HG03135 (cell line): ENCODE data around the gene GEN1.
A peak's percentile ranks its signal among the peaks of the same experiment; 100 is the strongest.

Source experiments
- ATAC-seq: cut with Tn5 transposase; IDR thresholded peaks from one replicate; pipeline ENCODE4 v1.9.1; 2021; ENCODE audit warnings: mild to moderate bottlenecking, moderate library complexity; ENCODE audit not compliant: unreplicated experiment

Gene GEN1

GRCh38 chr2:17752246-17752645, 1.7 kb upstream of the GEN1 start:
- no peak for ATAC-seq

GRCh38 chr2:17752892-17753802, 791 bp upstream of the GEN1 start:
- peak; percentile 37 for ATAC-seq

- no peak for ATAC-seq
Observed at GRCh38 chr2:17754773-17755425, 961 bp downstream of the GEN1 start.

GRCh38 chr2:17756668-17757067, 2.7 kb downstream of the GEN1 start:
- ATAC-seq: no peak

- ATAC-seq: no peak
Observed at GRCh38 chr2:17757321-17757720, 3.4 kb downstream of the GEN1 start.

- no peak for ATAC-seq
Observed at GRCh38 chr2:17758118-17758517, 4.2 kb downstream of the GEN1 start.

GRCh38 chr2:17759805-17760204, 5.9 kb downstream of the GEN1 start:
- ATAC-seq: no peak

- ATAC-seq: no peak
Observed at GRCh38 chr2:17762451-17762850, 8.5 kb downstream of the GEN1 start.

GRCh38 chr2:17763641-17764333, 9.8 kb downstream of the GEN1 start:
- ATAC-seq: no peak

- no peak for ATAC-seq
Observed at GRCh38 chr2:17765398-17765797, 11.5 kb downstream of the GEN1 start.

- ATAC-seq: no peak
Observed at GRCh38 chr2:17768894-17769293, 15.0 kb downstream of the GEN1 start.

- ATAC-seq: no peak
Observed at GRCh38 chr2:17771956-17772355, 18.0 kb downstream of the GEN1 start.

GRCh38 chr2:17772532-17772931, 18.6 kb downstream of the GEN1 start:
- ATAC-seq: no peak

- ATAC-seq: no peak
Observed at GRCh38 chr2:17780546-17780945, 26.6 kb downstream of the GEN1 start.

- ATAC-seq: no peak
Observed at GRCh38 chr2:17781482-17781881, 27.5 kb downstream of the GEN1 start.

- no peak for ATAC-seq
Observed at GRCh38 chr2:17786727-17787126, 32.8 kb downstream of the GEN1 start.

- ATAC-seq: no peak
Observed at GRCh38 chr2:17788773-17789172, 34.8 kb downstream of the GEN1 start.

- no peak for ATAC-seq
Observed at GRCh38 chr2:17790536-17790935, 36.6 kb downstream of the GEN1 start.

GRCh38 chr2:17791121-17791816, 37.3 kb downstream of the GEN1 start:
- ATAC-seq: no peak

- no peak for ATAC-seq
Observed at GRCh38 chr2:17791817-17792130, 37.8 kb downstream of the GEN1 start.

GRCh38 chr2:17792515-17792914, 38.6 kb downstream of the GEN1 start:
- ATAC-seq: no peak
